ENCODE results near the gene TOMT.

The TOMT gene, protein sequence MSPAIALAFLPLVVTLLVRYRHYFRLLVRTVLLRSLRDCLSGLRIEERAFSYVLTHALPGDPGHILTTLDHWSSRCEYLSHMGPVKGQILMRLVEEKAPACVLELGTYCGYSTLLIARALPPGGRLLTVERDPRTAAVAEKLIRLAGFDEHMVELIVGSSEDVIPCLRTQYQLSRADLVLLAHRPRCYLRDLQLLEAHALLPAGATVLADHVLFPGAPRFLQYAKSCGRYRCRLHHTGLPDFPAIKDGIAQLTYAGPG

GRCh38 chr11:72105888-72106287 lies at the start of gene TOMT:
TSS of gene TOMT (plus strand) at chr11:72105924. CDS start at chr11:72105952, 28 bp downstream.
- peaks cover 4% of the 10 kb centered on the region for H3K36me3 Mint-ChIP-seq (ENCODE audit: low read depth)
- H3K27ac Mint-ChIP-seq = peak within 1 kb of the TSS in 1 of 3 experiments; percentile 99

DNA sequence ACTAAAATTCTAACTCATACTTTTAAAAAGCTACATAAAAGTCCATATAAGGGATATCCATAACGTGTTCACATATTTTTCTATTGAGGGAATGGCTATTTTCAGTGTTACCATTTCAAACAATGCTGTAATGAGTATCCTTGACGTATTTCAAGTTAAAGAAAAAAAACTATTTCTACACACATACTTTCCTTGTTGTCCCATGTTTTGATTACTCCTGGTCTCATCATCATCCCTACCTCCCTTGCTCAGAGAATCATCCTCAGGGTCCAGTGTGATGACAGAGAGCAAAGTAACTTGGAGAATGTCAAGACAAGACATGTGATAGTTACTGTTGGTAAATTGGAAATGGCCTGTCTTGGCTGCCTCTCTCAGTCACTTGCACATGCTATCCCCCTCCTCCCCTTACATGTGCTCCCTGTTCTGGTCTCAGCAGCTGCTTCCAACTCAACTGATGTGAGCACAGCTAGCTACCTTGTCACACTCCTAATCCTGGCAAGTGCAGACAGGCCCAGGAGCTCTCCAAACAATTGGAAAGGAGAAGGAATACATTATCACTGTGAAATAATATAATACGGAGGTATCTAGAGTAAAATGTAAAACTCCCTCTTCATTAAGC lies 47.2 kb upstream of the TOMT start:
- no peak for TF ChIP-seq CTCF (IDR thresholded peaks at IDR 0.05; ENCODE audit: unreplicated experiment in 3 of 3)
- peaks cover 8% of the 10 kb centered on the region for H3K36me3 Mint-ChIP-seq (ENCODE audit: low read depth)

More at GRCh38 chr11:72105888-72106287, at the start of gene TOMT:
- H3K4me3 Mint-ChIP-seq = peak within 1 kb of the TSS in 2 of 3 experiments; percentile 5 to 26
- H3K4me1 Mint-ChIP-seq = peaks cover 31% of the 10 kb centered on the region
- TF ChIP-seq CTCF (IDR thresholded peaks at IDR 0.05; ENCODE audit: unreplicated experiment in 3 of 3) = no peak
- H3K27me3 Mint-ChIP-seq (ENCODE audit: low read depth) = no peaks in the 10 kb centered on the region
- no peaks in the 10 kb centered on the region for H3K9me3 Mint-ChIP-seq

DNA sequence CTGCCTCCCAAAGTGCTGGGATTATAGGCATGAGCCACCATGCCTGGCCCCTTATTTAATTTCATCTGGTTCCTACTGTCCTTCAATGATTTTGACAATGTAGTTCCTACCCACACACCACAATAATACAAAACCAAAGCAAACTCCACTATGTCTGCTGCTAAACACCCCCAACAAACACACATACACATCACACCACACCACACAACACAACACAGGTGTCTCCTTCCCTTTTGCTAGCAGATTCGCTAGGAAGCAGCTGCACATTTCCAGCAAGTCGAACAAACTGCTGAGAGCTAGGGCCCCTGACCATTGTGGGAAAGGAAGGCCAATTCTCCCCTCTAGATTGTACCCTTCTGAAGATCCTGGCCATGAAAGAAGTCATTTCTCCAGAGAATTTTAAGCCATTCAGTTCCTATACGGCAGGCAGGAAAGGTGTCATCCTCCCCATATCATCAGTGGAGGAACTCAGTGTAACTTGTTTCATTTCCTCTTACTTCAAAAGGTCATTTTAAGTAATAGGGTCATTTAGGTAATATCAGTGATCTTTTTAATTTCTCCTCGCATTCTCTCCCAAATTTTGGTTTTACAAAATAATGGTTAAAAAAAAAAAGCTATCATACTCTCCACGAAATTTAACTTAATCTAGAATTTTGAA lies 43.9 kb upstream of the TOMT start:
- Mint-ChIP-seq H3K4me1 (peaks cover 14% of the 10 kb centered on the region), H3K9me3 (no peaks in the 10 kb centered on the region), H3K36me3 (ENCODE audit: low read depth) (peaks cover 15% of the 10 kb centered on the region), H3K27ac (peak overlapping the region in 1 of 3 experiments; percentile 53), H3K27me3 (ENCODE audit: low read depth) (no peaks in the 10 kb centered on the region), H3K4me3 (no peak overlapping the region)
- no peak for TF ChIP-seq CTCF (IDR thresholded peaks at IDR 0.05; ENCODE audit: unreplicated experiment in 3 of 3)

More for the DNA sequence above, 47.2 kb upstream of the TOMT start:
- Mint-ChIP-seq H3K4me3 (no peak overlapping the region), H3K9me3 (no peaks in the 10 kb centered on the region), H3K4me1 (peaks cover 10% of the 10 kb centered on the region), H3K27ac (peak overlapping the region; percentile 1 to 56 (median 29)), H3K27me3 (ENCODE audit: low read depth) (no peaks in the 10 kb centered on the region)

DNA sequence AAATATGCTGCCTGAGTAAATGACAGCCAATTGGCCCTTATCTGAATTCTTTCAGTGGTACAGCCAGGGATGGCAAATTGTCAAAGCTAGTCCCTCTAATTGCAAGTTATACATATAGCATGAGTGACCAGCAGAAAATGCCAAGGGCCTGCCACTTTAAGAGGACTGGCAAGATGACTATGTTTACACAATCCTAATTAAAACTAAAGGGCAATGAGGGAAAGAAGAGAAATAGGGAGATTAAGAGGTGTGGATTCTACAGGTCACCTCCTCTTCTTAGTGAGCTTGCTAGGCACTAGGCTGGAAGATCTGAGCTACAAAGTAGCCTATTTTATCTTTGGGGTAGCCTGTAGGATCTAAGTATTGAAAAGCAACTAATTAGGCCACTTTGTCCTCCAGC lies 38.9 kb upstream of the TOMT start:
- H3K4me3 Mint-ChIP-seq = no peak overlapping the region

DNA sequence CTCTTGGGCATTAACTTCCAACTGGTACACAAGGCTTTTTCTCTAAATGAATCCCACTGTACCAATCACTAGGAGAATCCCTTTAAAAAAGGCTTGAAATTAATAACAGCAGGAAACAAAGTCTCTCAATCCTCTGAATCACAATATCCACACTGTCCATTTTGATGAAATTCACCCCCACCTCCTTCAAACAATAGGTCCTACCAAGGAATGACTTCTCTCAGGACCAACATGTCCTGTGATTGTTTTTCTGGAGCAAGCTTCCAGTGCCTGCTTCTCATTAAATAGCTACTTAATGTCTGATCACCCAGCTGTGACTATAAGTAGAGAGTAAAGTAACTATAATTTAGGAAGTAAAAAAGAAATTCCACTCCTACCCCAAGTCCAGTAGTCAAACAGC lies 38.5 kb upstream of the TOMT start:
- no peaks in the 10 kb centered on the region for H3K9me3 Mint-ChIP-seq
- H3K4me1 Mint-ChIP-seq = peaks cover 39% of the 10 kb centered on the region
- H3K36me3 Mint-ChIP-seq (ENCODE audit: low read depth) = peaks cover 16% of the 10 kb centered on the region
- H3K27ac Mint-ChIP-seq = peak overlapping the region; percentile 3 to 85 (median 18)
- TF ChIP-seq CTCF (IDR thresholded peaks at IDR 0.05; ENCODE audit: unreplicated experiment in 3 of 3) = no peak
- H3K27me3 Mint-ChIP-seq (ENCODE audit: low read depth) = no peaks in the 10 kb centered on the region
- H3K4me3 Mint-ChIP-seq = no peak overlapping the region

More for the DNA sequence above, 38.9 kb upstream of the TOMT start:
- Mint-ChIP-seq H3K9me3 (no peaks in the 10 kb centered on the region), H3K36me3 (ENCODE audit: low read depth) (peaks cover 20% of the 10 kb centered on the region), H3K27ac (peak overlapping the region in 2 of 3 experiments; percentile 3 to 18), H3K4me1 (peaks cover 35% of the 10 kb centered on the region), H3K27me3 (ENCODE audit: low read depth) (no peaks in the 10 kb centered on the region)
- TF ChIP-seq CTCF (IDR thresholded peaks at IDR 0.05; ENCODE audit: unreplicated experiment in 3 of 3) = no peak
